HG02981 (cell line): Measurements from ENCODE around the gene TET3.

Experiments
- ATAC-seq: cut with Tn5 transposase; IDR thresholded peaks from one replicate; pipeline ENCODE4 v1.9.1; 2021; ENCODE audit warnings: mild to moderate bottlenecking, moderate library complexity; ENCODE audit not compliant: unreplicated experiment

The TET3 gene

DNA sequence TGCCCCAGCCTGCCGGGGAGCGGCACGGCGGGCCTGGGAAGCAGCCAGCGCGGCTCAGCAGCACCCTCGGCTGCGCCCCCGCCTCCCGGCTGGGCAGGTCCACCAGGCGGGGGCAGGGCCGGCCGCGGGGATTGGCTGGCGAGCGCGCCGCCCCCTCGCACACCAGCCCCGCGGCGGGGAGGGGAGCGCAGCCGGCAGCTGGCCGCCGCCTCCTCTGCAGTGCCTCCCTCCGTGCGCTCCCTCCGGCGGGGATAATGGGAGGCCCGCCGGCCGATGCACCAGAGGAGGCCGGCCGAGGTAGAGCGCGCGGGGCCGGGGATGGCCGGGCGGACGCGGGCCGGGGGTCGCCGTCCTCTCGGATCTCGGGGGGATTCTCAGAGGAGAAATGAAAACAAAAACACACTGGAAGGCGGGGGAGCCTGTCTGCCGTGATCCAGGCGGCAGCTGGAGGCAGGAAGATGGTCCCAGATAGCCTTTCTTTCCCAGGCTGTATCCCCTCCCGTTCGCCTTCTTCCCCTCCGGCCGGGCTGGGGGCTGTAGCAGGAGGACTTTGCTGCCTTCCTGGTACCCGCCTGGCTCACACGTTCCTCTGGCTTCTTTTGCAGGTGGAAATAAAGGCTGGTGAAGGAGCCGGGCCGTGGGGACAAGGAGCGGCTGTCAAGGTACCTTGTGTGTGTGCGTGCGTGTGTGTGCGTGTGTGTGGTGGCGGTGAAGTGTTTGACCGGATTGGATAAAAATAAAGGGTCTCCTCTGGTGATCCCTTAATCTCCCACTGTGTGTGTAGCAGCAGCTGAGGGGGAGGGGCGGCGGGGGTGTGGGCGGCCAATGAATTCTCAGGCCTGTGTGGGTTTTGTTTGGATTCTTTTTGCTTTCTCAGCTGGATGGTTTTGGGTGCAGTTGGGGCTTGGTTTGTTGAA lies 18.1 kb downstream of the TET3 start:
- ATAC-seq = peak; percentile 90

DNA sequence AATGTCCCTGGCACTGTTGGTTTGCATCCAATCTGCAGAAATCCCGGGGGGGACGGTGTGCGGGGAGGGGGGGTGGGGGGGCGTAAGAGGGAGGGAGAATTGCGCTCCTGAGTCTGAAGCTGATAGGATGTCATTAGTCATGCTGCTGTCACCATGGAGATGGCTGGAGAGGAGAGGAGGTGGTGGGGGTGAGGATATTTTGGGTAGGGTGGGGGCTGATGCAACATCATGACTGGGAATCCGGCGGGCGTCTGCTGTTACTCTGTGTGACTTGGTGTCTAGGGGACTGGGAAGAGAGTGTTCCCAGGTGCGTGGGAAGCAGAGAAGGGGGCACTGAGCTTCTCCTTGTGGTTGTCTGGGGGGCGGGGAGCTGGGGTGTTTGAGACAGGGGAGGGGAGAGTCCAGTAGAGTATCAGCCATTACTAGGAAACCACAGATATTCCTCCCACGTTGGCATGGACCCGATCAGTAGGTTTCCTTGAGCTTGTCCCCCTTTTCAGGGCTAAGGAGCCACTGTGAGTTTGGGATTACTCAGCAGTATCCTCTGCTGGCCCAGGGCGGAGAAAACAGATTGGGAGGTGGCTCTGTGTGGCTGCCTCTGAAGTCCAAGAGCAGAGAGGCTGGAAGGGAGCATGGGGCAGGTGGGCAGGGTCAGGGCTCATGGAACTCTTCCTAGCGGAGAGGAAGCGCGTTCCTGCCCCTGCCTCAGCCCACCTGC lies 18.9 kb downstream of the TET3 start:
- ATAC-seq = no peak

- ATAC-seq = no peak
These were observed 19.8 kb downstream of the TET3 start for GRCh38 chr2:74004212-74005182.

DNA sequence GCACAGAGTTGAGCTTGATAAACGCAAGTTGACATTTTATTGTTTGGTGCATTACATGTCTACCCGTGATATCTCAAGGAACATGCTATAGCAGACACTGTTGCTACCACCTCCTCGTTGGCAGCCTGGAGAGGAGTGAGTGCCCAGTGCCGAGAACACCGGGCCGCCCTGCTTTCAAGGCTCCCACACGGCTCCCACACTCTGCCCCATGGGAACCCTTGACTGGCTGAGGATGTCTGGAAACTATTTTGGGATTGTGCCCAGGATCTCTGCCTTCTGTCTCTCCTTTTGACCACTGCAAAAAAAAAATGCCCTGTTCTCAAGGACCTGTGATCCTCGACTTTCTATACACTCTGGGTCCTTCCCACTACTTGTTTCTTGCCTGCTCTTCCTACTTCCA lies 21.1 kb downstream of the TET3 start:
- ATAC-seq = no peak

DNA sequence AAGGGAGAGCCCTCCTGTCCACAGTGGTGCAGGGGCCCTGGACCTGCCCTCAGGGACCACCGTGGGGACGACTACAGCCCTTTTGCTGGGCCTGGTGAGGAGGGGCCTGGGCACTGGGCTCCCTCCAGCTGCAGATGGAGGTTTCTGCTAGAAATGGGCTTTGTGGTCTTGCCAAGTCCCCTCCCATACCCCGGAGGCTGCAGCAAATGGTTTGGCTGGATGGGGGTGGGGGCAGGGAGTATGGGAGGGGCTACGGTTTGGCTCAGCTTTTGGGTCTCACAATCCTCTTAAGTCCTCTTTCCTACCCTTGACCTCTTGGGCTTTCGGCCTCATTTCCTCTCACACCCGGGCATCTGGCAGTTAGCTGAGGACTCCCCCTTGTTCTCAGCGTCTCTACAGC lies 21.7 kb downstream of the TET3 start:
- no peak for ATAC-seq

- no peak for ATAC-seq
These were observed 22.4 kb downstream of the TET3 start for GRCh38 chr2:74007121-74007520.

DNA sequence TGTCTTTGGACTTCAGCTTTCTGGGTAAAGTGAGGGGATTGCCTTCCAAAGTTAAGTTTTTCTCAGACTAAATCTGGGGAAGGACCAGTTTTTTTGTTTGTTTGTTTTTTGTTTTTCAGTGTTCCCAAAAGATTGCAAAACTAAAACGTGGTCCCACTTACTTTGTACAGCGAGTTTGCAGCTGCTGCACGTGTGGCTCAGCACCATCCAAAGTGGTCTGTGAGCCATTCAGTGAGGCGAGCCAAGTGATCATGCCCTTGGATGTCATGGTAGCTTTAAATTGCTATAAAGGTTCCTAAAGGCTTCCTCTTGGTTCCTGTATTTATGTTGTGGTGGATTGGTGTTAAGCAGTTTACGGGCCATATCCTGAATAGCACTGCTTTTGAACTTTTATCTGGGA lies 23.0 kb downstream of the TET3 start:
- ATAC-seq = no peak

DNA sequence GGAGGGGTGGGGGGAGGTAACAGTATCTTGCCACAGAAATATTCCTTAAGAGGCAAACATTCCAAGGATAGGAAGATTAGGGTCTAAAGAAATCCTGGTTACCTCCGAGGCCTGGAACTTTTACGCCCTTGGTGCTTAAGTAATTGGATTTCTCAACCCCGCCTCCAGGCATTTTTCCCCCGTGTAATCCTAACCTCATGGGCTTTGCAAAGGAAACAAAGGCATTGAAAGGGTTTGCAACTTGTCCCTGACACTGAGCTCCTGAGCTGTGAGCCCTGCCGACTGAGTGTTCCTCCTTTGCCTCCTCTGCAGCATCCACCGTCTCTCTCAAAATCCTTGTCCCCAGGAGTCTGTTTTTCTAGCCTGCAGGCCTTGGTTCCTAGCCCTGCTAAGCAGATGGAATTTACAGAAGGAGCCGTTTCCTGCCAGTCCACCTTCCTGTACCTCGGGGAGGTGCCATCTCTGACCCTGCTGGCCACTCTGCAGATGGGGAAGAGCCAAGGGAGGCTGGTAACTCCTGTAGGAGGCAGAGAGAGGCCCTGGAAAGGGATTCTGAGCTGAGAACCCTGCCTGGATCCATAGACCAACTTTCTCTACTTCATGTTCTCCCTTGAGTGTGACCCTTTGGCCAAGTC lies 24.2 kb downstream of the TET3 start:
- no peak for ATAC-seq

DNA sequence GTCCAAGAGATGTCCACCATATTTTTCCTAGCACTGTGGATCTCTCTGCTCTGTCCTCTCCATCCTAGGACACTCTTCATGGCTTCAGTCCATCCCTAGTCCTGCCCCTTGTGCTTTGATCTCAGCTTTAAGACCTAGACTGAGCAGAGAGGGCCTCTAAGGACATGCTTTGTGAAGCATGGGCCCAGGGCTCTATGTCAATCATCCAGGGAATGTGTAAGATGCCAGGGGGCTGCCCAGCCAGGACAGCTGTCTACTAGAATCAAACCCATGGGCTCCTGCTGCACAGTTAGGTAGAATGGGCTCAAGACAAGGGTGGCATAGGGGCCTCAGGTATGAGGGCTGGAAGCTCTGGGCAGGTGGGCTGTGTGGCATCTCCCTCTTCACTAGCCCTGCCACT lies 24.9 kb downstream of the TET3 start:
- no peak for ATAC-seq

DNA sequence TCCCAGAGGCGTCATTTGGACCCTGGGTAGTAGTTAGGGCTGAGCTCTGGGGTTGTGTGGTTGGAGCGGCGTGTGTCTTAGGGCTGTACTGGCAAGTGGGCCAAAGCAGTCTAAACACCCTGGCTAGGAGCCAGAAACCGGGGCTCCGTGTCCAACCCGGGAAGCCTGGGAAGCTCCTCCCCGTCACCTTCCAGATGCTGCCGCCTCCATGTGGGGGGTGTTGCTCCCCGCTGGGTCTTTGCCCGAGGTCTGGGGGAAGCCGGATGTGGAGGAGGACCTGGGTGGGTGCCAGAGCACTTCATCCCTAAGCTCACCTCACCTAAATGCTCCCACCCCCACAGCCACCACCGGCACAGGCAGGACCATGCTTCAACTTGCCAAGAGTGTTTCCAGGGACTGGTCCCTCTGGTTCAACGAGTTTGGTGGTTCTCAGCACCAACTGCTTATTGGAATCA lies 25.4 kb downstream of the TET3 start:
- no peak for ATAC-seq

DNA sequence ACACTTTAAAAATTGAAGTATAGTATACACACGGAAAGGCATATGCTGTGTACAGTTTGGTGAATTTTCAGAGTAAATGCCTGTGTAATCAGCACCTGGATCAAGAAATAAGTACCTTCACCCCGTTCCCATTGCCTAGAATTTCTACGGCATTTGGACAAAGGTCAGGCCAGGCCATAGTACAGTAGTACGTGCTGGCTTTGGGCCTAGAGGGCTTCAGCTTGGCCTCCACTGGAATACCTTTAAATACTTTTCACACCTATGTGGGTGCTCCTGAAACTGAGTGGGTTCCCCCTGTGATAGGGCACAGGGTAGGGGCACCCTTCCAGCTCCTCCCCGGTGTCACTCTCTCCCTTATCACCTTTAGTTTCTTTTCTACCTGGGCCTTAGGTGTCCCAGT lies 26.5 kb downstream of the TET3 start:
- ATAC-seq = no peak

DNA sequence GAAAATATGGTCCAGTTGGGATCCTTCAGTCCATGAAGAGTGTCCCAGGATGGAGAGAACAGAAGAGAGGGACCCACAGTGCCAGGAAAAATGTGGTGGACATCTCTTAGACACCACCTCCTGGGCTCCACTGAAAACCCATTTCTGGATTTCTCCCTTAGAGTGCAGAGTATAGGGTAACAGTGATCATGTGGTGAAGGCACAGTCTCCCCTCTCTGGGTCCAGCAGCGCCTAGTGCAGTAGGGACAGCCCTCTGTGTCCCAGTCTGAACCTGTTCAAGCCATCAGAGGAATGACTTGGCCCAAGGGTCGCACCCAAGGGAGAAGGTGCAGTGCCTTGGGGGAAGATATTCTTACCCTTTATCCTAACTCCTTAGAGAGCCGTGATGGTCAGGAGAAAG lies 30.1 kb downstream of the TET3 start:
- no peak for ATAC-seq

DNA sequence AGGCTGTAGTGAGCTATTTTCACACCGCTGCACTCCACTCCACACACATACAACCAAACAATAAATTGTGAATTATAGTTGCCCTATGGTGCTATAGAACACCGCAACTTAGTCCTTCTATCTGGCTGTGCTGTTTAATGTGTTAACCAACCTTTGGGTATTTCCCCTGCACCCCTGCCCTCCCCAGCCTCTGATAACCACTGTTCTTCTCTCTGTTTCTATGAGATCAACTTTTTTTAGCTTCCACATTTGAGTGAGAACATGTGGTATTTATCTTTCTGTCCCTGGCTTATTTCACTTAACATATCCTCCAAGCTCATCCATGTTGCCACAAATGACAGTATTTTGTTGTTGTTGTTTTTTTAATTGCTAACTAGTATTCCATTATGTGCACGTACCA lies 32.5 kb downstream of the TET3 start:
- peak; percentile 67 for ATAC-seq

GRCh38 chr2:74019516-74019915 lies 34.8 kb downstream of the TET3 start:
- ATAC-seq = no peak

DNA sequence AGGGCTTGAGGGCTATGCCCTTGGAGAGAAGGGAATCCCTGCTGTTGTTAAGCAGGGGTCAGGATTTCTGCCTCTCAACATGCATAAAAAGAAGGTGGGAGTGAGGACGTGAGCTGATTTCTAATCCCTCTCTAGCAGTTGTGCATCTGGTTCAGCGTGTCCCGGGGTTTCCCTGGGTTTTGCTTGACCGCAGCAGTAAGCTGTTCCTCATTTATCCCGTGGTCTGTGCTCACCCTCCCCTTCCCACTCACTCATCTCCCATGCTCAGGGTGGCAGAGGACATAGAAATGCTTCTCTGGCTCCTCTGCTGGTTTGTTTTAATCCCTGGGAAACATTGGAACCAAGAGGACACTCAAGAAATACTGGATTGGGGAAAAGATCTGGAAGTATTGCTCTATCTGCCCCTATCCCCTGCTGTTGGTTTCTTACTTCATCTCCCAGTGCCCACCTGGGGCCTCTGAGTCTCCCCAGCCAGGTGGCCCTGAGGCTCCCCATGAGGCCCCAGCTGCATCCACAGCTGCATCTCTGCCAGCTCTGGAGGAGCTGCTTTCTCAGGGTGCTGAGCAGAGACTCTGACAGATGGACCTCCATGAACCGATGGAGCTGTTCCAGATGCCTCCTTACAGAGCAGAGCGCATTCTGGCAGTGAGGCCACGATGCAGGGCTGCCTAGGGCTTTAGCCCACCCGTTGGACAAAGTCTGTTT lies 36.1 kb downstream of the TET3 start:
- ATAC-seq = no peak

- no peak for ATAC-seq
These were observed 36.7 kb downstream of the TET3 start for GRCh38 chr2:74021407-74021755.

DNA sequence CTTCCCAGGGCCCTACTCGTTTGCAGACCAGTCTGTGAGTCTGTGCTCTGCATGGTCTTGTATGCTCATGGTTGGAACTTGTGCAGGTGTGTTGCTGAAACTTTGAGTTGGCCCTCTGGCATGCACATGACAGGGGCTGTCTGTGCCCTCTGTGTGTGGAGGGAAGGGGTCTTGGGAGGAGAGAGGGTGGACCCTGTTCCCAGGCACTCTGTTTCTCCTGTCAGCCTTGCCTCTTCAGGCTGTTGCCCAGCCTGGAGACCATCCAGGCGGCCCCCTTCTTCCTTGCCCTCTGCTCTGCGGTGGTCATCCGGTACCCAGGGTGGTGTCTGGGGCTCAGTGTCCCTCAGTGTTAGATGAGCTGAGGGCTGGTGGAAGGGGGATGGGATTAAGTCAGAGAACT lies 39.5 kb downstream of the TET3 start:
- ATAC-seq = no peak

DNA sequence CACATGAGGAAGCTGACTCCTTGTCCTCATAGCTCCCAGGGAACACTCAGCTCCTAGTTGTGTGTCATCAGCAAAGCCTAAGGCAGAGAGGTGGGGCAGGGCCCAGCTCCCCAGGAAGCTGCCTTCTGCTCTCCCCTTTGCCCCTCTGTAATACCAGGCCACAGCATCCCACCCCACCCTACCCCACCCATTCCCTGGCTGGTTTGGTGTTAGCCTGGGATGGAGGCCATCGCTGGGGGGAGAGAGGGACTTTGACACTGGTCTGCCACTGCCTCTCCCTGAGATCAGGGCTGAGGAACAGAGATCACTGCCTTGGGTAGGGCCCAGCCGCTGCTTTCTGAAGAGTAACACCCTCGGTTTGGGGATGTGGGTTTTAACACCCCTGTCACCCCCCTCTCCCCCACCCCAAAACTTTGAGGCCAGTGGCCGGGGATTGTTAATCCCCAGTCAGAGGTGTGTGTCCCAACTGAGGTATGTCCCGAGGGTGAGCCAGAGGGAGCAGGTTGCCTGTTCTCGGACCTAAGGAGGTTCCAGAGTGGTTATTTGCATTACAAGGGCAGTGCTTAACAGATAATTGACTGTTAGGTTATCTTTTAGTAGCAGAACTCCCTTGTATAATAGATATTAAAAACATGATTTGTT lies 41.4 kb downstream of the TET3 start:
- ATAC-seq = no peak

DNA sequence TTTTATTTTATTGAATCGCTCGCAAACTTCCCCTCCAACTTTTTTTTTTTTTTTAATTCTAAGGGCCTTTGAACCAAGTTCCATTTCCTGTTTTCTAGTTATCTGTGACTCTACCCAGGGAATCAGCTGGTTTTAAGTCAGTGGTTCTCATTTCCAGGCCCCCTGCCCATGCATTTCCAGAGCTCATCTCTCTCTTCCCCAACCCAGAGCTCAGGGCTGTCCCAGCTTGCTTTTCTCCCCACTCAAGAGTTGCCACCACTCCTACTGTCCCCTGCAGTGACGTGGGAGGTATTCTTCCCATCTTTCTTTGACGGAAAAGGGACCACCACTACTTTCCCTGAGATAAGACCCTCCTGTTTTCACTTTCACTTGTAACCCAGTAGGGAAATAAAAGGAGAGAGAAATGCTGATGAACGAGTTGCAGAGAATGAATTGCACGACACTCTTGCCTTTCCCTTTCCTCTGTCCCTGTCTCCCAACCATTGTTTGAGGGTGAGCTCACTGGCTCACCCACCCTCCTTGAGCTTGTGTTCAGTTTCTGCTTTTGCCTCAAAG lies 42.1 kb downstream of the TET3 start:
- no peak for ATAC-seq
